ENCODE measurements around the gene ABI1.

Gene ABI1

DNA sequence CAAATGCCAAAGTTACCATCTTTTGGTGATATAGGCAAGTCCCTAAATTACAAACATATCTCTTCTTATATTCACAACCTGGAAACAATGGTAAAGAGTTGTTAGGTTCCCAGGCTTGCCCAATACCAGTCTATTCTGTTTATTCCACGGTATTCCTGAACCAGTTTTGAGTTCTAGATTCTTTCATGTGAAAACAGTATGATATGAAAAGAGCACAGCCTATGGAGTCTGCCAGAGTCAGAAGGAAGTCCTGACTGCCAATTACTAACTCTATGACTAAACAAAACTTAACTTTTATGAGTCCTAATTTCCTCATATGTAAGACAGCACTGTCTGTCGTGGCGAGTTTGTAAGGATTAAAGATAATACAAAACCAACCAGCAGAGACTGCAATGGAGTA, 5.6 kb downstream of the ABI1 start:
- DNase-seq (ENCODE audit: low read depth, low spot score) = no peak

- DNase-seq (ENCODE audit: low read depth, low spot score) = no peak
Measured at GRCh38 chr10:26854524-26854923, 6.2 kb downstream of the ABI1 start.

DNA sequence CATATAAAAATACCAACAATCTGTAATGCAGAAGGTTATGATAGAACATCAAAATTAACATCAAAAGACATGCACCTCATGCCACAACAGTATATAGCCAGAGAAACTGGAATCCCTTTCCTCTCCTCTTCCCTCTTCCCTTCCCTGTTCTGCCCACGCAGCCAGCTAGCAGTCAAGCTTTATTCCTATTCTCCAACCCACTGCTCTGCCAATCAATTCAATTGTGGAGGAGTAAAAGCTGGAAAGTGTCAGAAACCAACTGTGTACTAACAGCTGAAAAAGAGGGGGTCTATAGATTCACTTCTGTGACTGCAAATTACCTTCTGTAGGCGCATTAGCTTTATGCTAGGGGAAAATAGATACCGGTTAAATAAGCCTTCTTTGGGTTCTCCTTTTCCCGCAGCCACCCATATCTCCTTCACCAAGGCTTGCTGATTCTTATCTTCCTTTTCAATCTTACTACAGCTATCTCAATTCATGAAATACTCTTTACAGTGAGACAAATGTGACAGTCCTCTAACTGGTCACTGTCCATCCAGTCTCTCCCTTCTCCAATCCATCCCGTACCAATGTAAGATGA, 16.3 kb downstream of the ABI1 start:
- DNase-seq (ENCODE audit: low read depth, low spot score) = no peak

- no peak for DNase-seq (ENCODE audit: low read depth, low spot score)
Measured at GRCh38 chr10:26843736-26844135, 17.0 kb downstream of the ABI1 start.

GRCh38 chr10:26841733-26842317, 18.9 kb downstream of the ABI1 start:
- DNase-seq (ENCODE audit: low read depth, low spot score) = no peak

GRCh38 chr10:26840938-26841732, 19.6 kb downstream of the ABI1 start:
- DNase-seq (ENCODE audit: low read depth, low spot score) = no peak

DNA sequence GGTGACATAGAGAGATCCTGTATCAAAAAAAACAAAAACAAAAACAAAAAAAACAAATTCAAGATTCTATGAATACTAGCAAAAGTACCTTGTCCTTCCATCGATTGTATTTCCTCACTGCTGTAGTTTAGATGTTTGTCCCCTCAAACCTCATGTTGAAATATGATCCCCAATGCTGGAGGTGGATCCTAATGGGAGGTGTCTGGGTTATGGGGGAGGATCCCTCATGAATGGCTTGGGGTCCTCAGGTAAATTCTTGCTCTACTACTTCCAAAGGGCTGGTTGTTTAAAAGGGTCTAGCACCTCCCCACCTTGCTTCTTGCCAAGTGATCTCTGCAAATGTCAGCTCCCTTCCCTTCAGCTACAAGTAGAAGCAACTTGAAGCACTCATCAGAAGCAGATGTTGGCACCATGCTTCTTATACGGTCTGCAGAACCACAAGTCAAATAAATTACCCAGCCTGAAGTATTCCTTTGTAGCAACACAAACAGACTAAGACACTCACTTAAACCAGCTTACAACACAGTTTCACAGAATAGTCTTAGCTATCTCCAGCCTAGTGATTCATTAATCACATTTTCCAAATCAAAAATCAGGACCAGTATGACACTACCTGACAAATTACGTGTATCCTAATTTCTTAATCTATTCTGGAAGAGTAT, 20.7 kb downstream of the ABI1 start:
- DNase-seq (ENCODE audit: low read depth, low spot score) = no peak

DNA sequence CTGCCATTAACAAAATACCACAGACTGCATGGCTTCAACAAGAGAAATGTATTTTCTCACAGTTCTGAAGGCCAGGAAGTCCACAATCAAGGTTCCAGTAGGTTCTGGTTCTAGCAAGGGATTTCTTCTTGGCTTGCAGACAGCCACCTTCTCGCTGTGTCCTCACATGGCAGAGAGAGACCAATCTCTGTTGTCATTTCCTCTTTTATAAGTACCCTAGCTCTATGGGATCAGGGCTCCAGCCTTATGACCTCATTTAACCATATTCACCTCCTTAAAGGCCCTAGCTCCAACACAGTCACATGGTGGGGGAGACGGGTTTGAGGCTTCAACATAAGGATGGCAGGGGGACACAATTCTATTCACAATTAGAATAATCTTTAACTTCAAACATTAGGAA, 23.6 kb downstream of the ABI1 start:
- DNase-seq (ENCODE audit: low read depth, low spot score) = no peak

GRCh38 chr10:26835025-26835424, 25.7 kb downstream of the ABI1 start:
- no peak for DNase-seq (ENCODE audit: low read depth, low spot score)

- DNase-seq (ENCODE audit: low read depth, low spot score) = no peak
Measured at GRCh38 chr10:26832960-26833359, 27.8 kb downstream of the ABI1 start.

DNA sequence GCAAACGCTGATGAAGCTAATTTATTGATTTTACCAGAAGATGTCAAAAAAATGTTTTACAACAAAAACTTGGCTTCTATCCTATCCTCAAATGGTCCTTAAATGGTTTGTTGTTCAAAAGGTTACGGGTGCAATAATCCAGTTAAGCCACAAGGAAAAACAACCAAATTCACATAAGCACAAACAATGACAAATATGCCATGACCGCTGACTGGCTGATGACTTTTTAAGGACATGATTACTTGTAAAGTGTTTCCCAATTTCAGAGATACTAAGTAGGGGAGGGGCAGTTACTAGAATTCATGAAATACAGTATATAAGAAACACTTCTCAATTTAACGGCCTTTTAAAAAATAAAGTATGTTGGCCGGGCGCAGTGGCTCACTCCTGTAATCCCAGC, 28.8 kb downstream of the ABI1 start:
- DNase-seq (ENCODE audit: low read depth, low spot score) = no peak

GRCh38 chr10:26829810-26830515, 30.8 kb downstream of the ABI1 start:
- DNase-seq (ENCODE audit: low read depth, low spot score) = no peak

GRCh38 chr10:26824015-26824690, 36.6 kb downstream of the ABI1 start:
- no peak for DNase-seq (ENCODE audit: low read depth, low spot score)

GRCh38 chr10:26821699-26822570, 38.8 kb downstream of the ABI1 start:
- no peak for DNase-seq (ENCODE audit: low read depth, low spot score)

DNA sequence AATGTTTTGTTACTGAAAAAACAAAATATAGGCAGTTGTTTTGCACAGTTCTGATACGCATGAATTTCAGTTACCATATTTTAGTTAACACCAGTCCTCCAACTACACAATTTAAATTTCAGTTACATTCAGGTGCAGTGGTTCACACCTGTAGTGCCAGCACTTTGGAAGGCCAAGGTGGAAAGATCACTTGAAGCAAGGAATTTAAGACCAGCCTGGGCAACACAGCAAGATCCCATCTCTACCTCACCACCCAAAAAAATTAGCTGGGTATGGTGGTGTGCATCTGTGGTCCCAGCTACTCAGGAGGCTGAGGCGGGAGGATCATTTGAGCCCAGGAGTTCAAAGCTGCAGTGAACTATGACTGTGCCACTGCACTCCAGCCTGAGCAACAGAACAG, 45.3 kb downstream of the ABI1 start:
- DNase-seq (ENCODE audit: low read depth, low spot score) = no peak

DNA sequence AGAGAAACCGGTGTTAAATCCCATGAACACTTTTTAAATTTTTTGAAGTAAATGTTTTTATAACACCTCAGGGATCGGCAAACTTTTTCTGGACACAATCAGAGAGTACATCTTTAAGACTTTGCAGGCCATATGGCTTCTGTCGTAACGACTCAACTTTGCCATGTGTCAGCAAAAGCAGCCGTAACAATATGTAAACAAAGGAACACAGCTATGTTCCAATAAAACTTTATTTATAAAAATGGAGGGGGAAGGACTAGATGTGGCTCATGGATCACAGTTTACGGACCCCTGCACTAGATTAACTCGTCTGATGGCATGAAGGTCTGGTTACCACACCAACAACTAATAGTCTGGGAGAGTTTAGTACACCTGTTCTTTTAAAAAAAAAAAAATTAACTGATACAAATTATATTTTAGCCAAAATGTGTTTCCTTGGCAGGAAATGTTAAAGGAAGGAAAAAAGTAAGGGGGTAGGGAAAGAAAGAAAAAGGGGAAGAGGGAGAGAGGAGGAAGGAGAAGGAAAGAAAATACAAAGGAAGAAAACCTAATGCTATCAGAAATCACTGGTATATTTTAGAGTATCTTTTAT, 50.2 kb downstream of the ABI1 start:
- DNase-seq (ENCODE audit: low read depth, low spot score) = no peak

DNA sequence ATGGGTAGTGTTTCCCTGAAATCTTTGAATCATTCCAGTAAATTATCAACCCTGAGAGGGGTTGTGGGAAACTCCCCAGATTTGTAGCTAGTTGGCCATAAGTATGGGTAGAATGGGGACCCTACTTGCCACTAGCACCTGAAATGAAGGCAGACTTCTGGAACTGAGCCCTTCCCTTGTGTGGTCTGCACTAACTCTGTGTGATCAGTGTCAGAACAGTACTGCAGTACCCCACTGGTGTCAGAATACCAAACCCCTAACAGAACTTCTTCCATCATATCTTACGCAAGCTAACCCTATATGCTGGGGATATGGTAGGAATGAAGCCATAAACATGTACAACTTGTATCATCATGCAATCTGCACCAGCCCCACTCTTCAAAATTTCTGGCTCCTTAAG, 50.8 kb downstream of the ABI1 start:
- DNase-seq (ENCODE audit: low read depth, low spot score) = no peak

DNA sequence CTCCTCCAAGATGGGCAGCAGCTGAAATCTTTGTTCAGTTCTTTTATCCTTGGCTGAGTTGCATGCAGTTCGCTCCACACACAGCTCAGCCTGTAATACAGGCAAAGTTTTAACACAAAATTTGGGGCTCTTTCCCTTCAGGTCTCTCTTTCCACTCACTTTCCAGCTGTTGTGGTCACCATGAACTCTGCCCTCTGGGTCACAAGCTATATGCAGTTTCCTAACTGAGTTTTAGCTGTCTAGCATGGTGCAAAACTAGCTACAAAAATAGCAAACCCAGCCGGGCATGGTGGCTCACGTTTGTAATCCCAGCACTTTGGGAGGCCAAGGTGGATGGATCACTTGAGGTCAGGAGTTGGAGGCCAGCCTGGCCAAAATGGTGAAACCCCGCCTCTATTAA, 53.2 kb downstream of the ABI1 start:
- DNase-seq (ENCODE audit: low read depth, low spot score) = no peak

GRCh38 chr10:26806557-26806956, 54.2 kb downstream of the ABI1 start:
- no peak for DNase-seq (ENCODE audit: low read depth, low spot score)
